ENCODE data around the gene JAKMIP1.

DNA sequence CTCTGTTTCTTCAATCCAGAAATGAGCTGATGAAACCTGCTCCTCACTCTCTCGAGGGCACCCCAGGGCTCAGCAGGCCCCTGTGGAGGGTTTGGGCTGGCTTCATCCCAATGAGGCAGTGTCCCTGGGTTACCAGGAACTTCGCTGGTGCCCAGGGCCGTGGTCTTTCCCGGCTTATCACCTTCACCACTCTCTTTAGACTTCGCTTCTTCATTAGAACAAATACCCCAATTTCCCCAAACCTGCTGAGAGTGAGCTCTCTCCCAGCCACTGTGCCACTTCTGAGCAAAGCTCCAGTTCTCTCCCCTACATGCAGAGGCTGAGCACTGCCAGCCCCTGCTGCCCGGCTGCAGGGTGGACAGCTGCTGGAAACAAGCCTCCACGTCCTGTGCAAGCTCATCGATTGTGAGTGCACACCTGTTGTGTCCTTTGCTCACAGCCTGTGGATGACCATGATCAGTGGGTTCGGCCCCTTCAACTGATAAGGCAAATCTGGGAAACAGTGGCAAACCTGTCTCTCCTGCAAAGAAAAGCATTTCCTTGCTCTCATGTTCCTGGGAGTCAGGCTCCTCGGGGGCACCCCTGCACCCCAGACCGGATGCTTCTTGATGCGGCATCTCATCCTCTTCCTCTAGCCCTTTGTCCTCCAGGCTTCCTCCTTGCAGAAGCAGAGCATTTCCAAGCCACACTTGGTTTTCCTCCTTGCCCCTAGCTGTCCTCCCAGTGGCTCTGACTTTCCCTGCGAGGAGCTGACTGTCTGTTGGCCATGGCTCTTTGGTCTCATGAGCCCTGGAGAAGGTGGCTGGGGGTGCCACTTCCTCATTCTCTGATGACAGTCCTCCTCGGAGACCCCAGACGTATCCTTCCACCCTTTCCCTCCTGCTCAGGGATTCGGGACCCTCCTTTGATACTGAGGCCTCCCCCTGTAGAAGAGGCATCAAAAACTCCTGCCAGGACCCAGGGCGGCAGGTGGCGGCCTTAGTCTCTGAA is 210.8 kb downstream of the JAKMIP1 start:
- TF ChIP-seq POLR2A (IDR thresholded peaks at IDR 0.05): no peak
- TF ChIP-seq, protein P1, sequence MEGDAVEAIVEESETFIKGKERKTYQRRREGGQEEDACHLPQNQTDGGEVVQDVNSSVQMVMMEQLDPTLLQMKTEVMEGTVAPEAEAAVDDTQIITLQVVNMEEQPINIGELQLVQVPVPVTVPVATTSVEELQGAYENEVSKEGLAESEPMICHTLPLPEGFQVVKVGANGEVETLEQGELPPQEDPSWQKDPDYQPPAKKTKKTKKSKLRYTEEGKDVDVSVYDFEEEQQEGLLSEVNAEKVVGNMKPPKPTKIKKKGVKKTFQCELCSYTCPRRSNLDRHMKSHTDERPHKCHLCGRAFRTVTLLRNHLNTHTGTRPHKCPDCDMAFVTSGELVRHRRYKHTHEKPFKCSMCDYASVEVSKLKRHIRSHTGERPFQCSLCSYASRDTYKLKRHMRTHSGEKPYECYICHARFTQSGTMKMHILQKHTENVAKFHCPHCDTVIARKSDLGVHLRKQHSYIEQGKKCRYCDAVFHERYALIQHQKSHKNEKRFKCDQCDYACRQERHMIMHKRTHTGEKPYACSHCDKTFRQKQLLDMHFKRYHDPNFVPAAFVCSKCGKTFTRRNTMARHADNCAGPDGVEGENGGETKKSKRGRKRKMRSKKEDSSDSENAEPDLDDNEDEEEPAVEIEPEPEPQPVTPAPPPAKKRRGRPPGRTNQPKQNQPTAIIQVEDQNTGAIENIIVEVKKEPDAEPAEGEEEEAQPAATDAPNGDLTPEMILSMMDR (IDR thresholded peaks at IDR 0.05): no peak

Data from body of pancreas (tissue), 4 donors.